Cerebellar nuclear complex (tissue), 1 donor: Measurements from ENCODE around the gene PLEKHG2.

Source experiments
- DNase-seq, 2 experiments: peaks; one replicate each; lab custom pipeline; 2025; lab: John Stamatoyannopoulos, UW

The PLEKHG2 gene

GRCh38 chr19:39406656-39407409 lies 5.6 kb upstream of the PLEKHG2 start, which contains the start of gene ZFP36:
ZFP36 (plus strand) TSS chr19:39406847; CDS start chr19:39406905, 58 bp downstream.
- DNase-seq: no peak

- DNase-seq: no peak
Measured at GRCh38 chr19:39407410-39407659, 5.1 kb upstream of the PLEKHG2 start.

- no peak for DNase-seq
Measured at GRCh38 chr19:39407660-39408391, 4.6 kb upstream of the PLEKHG2 start.

GRCh38 chr19:39408392-39409207 lies 3.9 kb upstream of the PLEKHG2 start:
- no peak for DNase-seq

GRCh38 chr19:39409208-39410016 lies 3.1 kb upstream of the PLEKHG2 start:
- peak; percentile 18 to 36 for DNase-seq

- no peak for DNase-seq
Measured at GRCh38 chr19:39410017-39410830, 2.2 kb upstream of the PLEKHG2 start.

- DNase-seq: no peak
Measured at GRCh38 chr19:39410831-39411080, 1.7 kb upstream of the PLEKHG2 start.

GRCh38 chr19:39411081-39411831 lies 1.2 kb upstream of the PLEKHG2 start:
- DNase-seq: no peak

- peak in 1 of 2 experiments; percentile 69 for DNase-seq
Measured at GRCh38 chr19:39411832-39412099, 703 bp upstream of the PLEKHG2 start.

GRCh38 chr19:39412867-39413271 lies 400 bp downstream of the PLEKHG2 start:
- no peak for DNase-seq

- no peak for DNase-seq
Measured at GRCh38 chr19:39413272-39413910, 922 bp downstream of the PLEKHG2 start.

- no peak for DNase-seq
Measured at GRCh38 chr19:39413911-39414608, 1.6 kb downstream of the PLEKHG2 start.

GRCh38 chr19:39415111-39416046 lies 2.9 kb downstream of the PLEKHG2 start:
- DNase-seq: no peak

GRCh38 chr19:39416152-39417120 lies 4.0 kb downstream of the PLEKHG2 start:
- no peak for DNase-seq

- DNase-seq: no peak
Measured at GRCh38 chr19:39417463-39418181, 5.2 kb downstream of the PLEKHG2 start.

- DNase-seq: no peak
Measured at GRCh38 chr19:39419003-39419402, 6.5 kb downstream of the PLEKHG2 start.

GRCh38 chr19:39420769-39421168 lies 8.3 kb downstream of the PLEKHG2 start:
- DNase-seq: no peak
